PC-3 (cell line): ENCODE data around the gene NVL. TPM values are rescaled to one million over a fixed set of nuclear protein-coding genes. Genes with fewer than 3 reads are reported as not detected.

Experiments
- ATAC-seq: fragments of 200-7000 bp; cut with Tn5 transposase; 2 replicates; pipeline ENCODE4 v1.9.1; 2020; ENCODE audit warnings: mild to moderate bottlenecking, moderate library complexity
- BruUV-seq: library from RNA; stranded (reverse); fragments of 400-500 nt; replicated peaks from 2 replicates; lab custom pipeline; 2021; lab: Mats Ljungman, UMichigan
- CTCF ChIA-PET: fragments of 300-600 bp; sonication (Branson Sonifier 250); formaldehyde crosslinking; loops from one replicate; lab custom pipeline; 2022; ENCODE audit warnings: antibody characterized with exemption; lab: Charles Lee
- POLR2A ChIA-PET: fragments of 300-600 bp; sonication (Branson Sonifier 250); formaldehyde crosslinking; loops from one replicate; lab custom pipeline; 2022; ENCODE audit warnings: antibody characterized with exemption; ENCODE audit not compliant: unreplicated experiment; lab: Charles Lee
- DNase-seq: peaks from one replicate; pipeline ENCODE4 v3.0.0-alpha.2; 2015
- H2AFZ ChIP-seq: fragments of 300-600 bp; sonication (generic); 2 replicates; pipeline ENCODE4 v1.6.0; 2016; ENCODE audit warnings: antibody characterized with exemption, low read length
- H3F3A ChIP-seq: fragments of 300-600 bp; sonication (generic); one replicate; pipeline ENCODE4 v1.6.0; 2017; ENCODE audit warnings: antibody characterized with exemption, low read length, control low read depth, mild to moderate bottlenecking; ENCODE audit not compliant: unreplicated experiment
- H3K27ac ChIP-seq: fragments of 300-600 bp; sonication (generic); 2 replicates; pipeline ENCODE4 v1.5.1; 2016; ENCODE audit warnings: mild to moderate bottlenecking, low read length
- H3K27me3 ChIP-seq: fragments of 300-600 bp; sonication (generic); 2 replicates; pipeline ENCODE4 v1.6.1; 2016; ENCODE audit warnings: low read length, mixed read lengths
- H3K36me3 ChIP-seq: fragments of 300-600 bp; sonication (generic); 2 replicates; pipeline ENCODE4 v1.6.1; 2016; ENCODE audit warnings: low read depth, mixed run types, low read length, mixed read lengths
- H3K4me1 ChIP-seq: fragments of 300-600 bp; sonication (generic); 2 replicates; pipeline ENCODE4 v1.5.1; 2016; ENCODE audit warnings: low read length; ENCODE audit not compliant: insufficient read depth
- H3K4me2 ChIP-seq: fragments of 300-600 bp; sonication (generic); 2 replicates; pipeline ENCODE4 v1.6.0; 2016; ENCODE audit warnings: low read length
- H3K4me3 ChIP-seq: fragments of 300-600 bp; sonication (generic); 2 replicates; pipeline ENCODE4 v1.5.1; 2016; ENCODE audit warnings: mild to moderate bottlenecking, low read length, mixed read lengths
- H3K79me2 ChIP-seq: fragments of 300-600 bp; sonication (generic); 2 replicates; pipeline ENCODE4 v1.6.1; 2017; ENCODE audit warnings: low read length, mixed read lengths
- H3K9ac ChIP-seq: fragments of 300-600 bp; sonication (generic); 2 replicates; pipeline ENCODE4 v1.6.0; 2016; ENCODE audit warnings: mild to moderate bottlenecking, low read length
- H3K9me2 ChIP-seq: fragments of 300-600 bp; sonication (generic); replicated peaks from 2 replicates; pipeline ENCODE4 v1.6.1; 2016; ENCODE audit warnings: mixed run types, low read length, mixed read lengths
- H3K9me3 ChIP-seq: fragments of 300-600 bp; sonication (generic); 2 replicates; pipeline ENCODE4 v1.6.1; 2016; ENCODE audit warnings: low read length, mixed read lengths
- H4K20me1 ChIP-seq: fragments of 300-600 bp; sonication (generic); 2 replicates; pipeline ENCODE4 v1.6.1; 2016; ENCODE audit warnings: low read length, mixed read lengths
- CTCF ChIP-seq: fragments of 300-600 bp; sonication (generic); conservative IDR thresholded peaks from 2 replicates; pipeline ENCODE4 v1.5.1; 2017; ENCODE audit warnings: antibody characterized with exemption, low read depth, mild to moderate bottlenecking, low read length
- EZH2 ChIP-seq: fragments of 300-600 bp; sonication (generic); IDR thresholded peaks from one replicate; pipeline ENCODE4 v1.6.1; 2017; ENCODE audit warnings: antibody characterized with exemption, mild to moderate bottlenecking, low read length; ENCODE audit not compliant: unreplicated experiment
- EZH2phosphoT487 ChIP-seq: fragments of 300-600 bp; sonication (generic); IDR thresholded peaks from 2 replicates; pipeline ENCODE4 v1.6.1; 2018; ENCODE audit warnings: mild to moderate bottlenecking, antibody characterized with exemption, low read length, borderline replicate concordance
- intact Hi-C: fragments of 100-400 bp; cut with micrococcal nuclease; formaldehyde crosslinking; loops from 2 replicates; pipeline ENCODE4 v1.9.0; 2023
- total RNA-seq: library from RNA; depleted of rRNA; stranded (reverse); fragments of >200 nt; gene quantifications from 2 replicates; pipeline ENCODE4 v1.2.3, GENCODE V29; 2014

The NVL gene
- total RNA-seq, 1 experiment from 2014 or later = 37.1 TPM

DNA sequence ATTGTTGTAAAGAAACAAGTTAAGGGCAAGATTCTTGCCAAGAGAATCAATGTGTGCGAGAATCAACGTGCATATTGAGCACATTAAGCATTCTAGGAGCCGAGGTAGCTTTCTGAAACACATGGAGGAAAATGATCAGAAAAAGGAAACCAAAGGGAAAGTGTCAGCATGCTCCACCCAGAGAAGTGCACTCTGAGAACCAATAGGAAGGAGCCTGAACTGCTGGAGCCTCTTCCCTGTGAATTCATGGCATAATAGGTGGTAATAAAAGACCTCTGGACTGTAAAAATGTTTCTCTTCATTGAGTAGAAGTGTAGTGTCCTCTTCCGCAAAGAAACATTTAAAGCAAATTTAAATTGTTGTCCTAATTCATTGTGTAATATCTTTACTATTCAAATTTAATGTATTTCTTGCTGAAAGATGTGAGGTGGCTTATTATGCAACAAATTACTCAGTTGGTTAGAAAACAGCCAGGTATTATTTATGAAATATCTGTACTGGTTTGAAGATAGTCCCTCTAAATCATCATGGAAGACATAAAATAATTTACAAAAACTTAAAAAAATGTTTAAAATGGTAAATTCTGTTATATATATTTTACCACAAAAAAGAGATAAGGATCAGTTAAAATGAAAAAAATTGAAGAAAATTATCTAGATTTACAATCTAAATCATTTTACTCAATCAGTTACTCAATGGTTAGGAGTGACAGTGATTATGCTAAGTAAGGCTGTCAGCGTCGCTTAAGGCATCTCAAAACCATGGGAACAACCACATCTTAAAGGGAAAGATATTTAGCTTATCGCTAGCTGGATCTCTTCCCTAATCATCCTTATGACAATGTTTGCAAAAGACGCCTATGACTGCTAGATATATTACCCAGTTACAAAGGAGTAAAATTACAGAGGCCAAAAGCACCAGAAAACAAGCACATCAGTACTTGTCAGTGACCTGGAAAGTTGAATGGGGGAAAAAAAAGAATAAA is 31.3 kb downstream of the NVL start:
- BruUV-seq = no TSS peak
- no peak overlapping the region for H3K4me3 ChIP-seq
- ATAC-seq (no peak), DNase-seq (no peak)
- intact Hi-C loops = no loop called here
- no peak overlapping the region for H3K27ac ChIP-seq
- H3K9ac ChIP-seq = no peak overlapping the region
- H3K36me3 ChIP-seq = peaks cover 63% of the 10 kb centered on the region
- H2AFZ ChIP-seq = no peak overlapping the region
- H3F3A ChIP-seq = no peaks in the 10 kb centered on the region
- ChIA-PET POLR2A (no interaction called here), CTCF (no interaction called here)
- H3K79me2 ChIP-seq = no peaks in the 10 kb centered on the region; the same call in 1 of the 2 replicates
- H3K4me1 ChIP-seq = peaks cover 36% of the 10 kb centered on the region
- H4K20me1 ChIP-seq = no peaks in the 10 kb centered on the region
- no peaks in the 10 kb centered on the region for H3K27me3 ChIP-seq
- no peaks in the 10 kb centered on the region for H3K9me3 ChIP-seq
- no peaks in the 10 kb centered on the region for H3K9me2 ChIP-seq
- H3K4me2 ChIP-seq = no peak overlapping the region
- TF ChIP-seq EZH2 = no peak
- no peak for TF ChIP-seq CTCF
- TF ChIP-seq EZH2phosphoT487 = no peak

GRCh38 chr1:224294775-224295174 is 35.2 kb downstream of the NVL start:
- no peak for DNase-seq
- no peaks in the 10 kb centered on the region for H4K20me1 ChIP-seq
- intact Hi-C loops = no loop called here
- no peaks in the 10 kb centered on the region; the same call in 1 of the 2 replicates for H3K79me2 ChIP-seq
- H3K9ac ChIP-seq = no peak overlapping the region
- ChIA-PET POLR2A (no interaction called here), CTCF (no interaction called here)
- H3K4me1 ChIP-seq = peaks cover 28% of the 10 kb centered on the region
- no peaks in the 10 kb centered on the region for H3K9me3 ChIP-seq
- peaks cover 71% of the 10 kb centered on the region for H3K36me3 ChIP-seq
- no peak overlapping the region for H3K4me2 ChIP-seq
- no peaks in the 10 kb centered on the region for H3F3A ChIP-seq
- no TSS peak for BruUV-seq
- H3K27me3 ChIP-seq = no peaks in the 10 kb centered on the region
- no peak overlapping the region for H2AFZ ChIP-seq
- H3K4me3 ChIP-seq = no peak overlapping the region
- TF ChIP-seq CTCF = no peak
- no peak for TF ChIP-seq EZH2phosphoT487
- TF ChIP-seq EZH2 = no peak
- no peaks in the 10 kb centered on the region for H3K9me2 ChIP-seq
- no peak overlapping the region for H3K27ac ChIP-seq
- ATAC-seq = no peak
